ENCODE measurements around the gene ZNF862. TPM values are rescaled to one million over a fixed set of nuclear protein-coding genes. Genes with fewer than 3 reads are reported as not detected.

The ZNF862 gene
- total RNA-seq, 2 donors from 2014 or later: 8.8 to 9.9 TPM

GRCh38 chr7:149867762-149868622, 29.8 kb downstream of the ZNF862 start:
- no peak overlapping the region for H3K9ac ChIP-seq (ENCODE audit: low read depth in 2 of 2, low read length in 2 of 2)
- no peaks in the 10 kb centered on the region for H3K36me3 ChIP-seq
- H3K4me1 ChIP-seq: no peaks in the 10 kb centered on the region
- intact Hi-C loops (cut with DNase I): no loop called here
- no peak for TF ChIP-seq CTCF (IDR thresholded peaks at IDR 0.05)
- no peak for DNase-seq
- no peaks in the 10 kb centered on the region for H3K9me3 ChIP-seq
- no peaks in the 10 kb centered on the region for H3K27me3 ChIP-seq
- no peak overlapping the region for H3K27ac ChIP-seq
- H3K4me3 ChIP-seq: no peak overlapping the region

- intact Hi-C loops (cut with DNase I): no loop called here
- no peak for DNase-seq
Observed at GRCh38 chr7:149868623-149869290, 30.6 kb downstream of the ZNF862 start.

GRCh38 chr7:149869291-149869650, 31.1 kb downstream of the ZNF862 start:
- DNase-seq: peak; percentile 7
- TF ChIP-seq CTCF (IDR thresholded peaks at IDR 0.05): no peak
- no peaks in the 10 kb centered on the region for H3K4me1 ChIP-seq
- H3K4me3 ChIP-seq: no peak overlapping the region
- H3K27ac ChIP-seq: no peak overlapping the region
- H3K9ac ChIP-seq (ENCODE audit: low read depth in 2 of 2, low read length in 2 of 2): no peak overlapping the region
- no peaks in the 10 kb centered on the region for H3K36me3 ChIP-seq
- no peaks in the 10 kb centered on the region for H3K9me3 ChIP-seq
- no peaks in the 10 kb centered on the region for H3K27me3 ChIP-seq
- intact Hi-C loops (cut with DNase I): no loop called here

More at GRCh38 chr7:149868623-149869290, 30.6 kb downstream of the ZNF862 start:
- no peaks in the 10 kb centered on the region for H3K4me1 ChIP-seq
- no peaks in the 10 kb centered on the region for H3K9me3 ChIP-seq
- TF ChIP-seq CTCF (IDR thresholded peaks at IDR 0.05): no peak
- no peaks in the 10 kb centered on the region for H3K36me3 ChIP-seq
- H3K27ac ChIP-seq: no peak overlapping the region
- no peak overlapping the region for H3K4me3 ChIP-seq
- H3K9ac ChIP-seq (ENCODE audit: low read depth in 2 of 2, low read length in 2 of 2): no peak overlapping the region
- H3K27me3 ChIP-seq: no peaks in the 10 kb centered on the region

GRCh38 chr7:149869867-149870266, 31.7 kb downstream of the ZNF862 start:
- Histone ChIP-seq H3K27me3 (no peaks in the 10 kb centered on the region), H3K27ac (no peak overlapping the region), H3K36me3 (no peaks in the 10 kb centered on the region), H3K9ac (ENCODE audit: low read depth in 2 of 2, low read length in 2 of 2) (no peak overlapping the region), H3K4me1 (no peaks in the 10 kb centered on the region), H3K4me3 (no peak overlapping the region), H3K9me3 (no peaks in the 10 kb centered on the region)
- DNase-seq: peak; percentile 9
- intact Hi-C loops (cut with DNase I): no loop called here
- no peak for TF ChIP-seq CTCF (IDR thresholded peaks at IDR 0.05)

- peak; percentile 9 for DNase-seq
- Histone ChIP-seq H3K36me3 (no peaks in the 10 kb centered on the region), H3K27me3 (no peaks in the 10 kb centered on the region), H3K4me3 (no peak overlapping the region), H3K27ac (no peak overlapping the region), H3K4me1 (no peaks in the 10 kb centered on the region), H3K9ac (ENCODE audit: low read depth in 2 of 2, low read length in 2 of 2) (no peak overlapping the region), H3K9me3 (no peaks in the 10 kb centered on the region)
- intact Hi-C loops (cut with DNase I): no loop called here
- no peak for TF ChIP-seq CTCF (IDR thresholded peaks at IDR 0.05)
Observed at GRCh38 chr7:149870274-149870673, 32.1 kb downstream of the ZNF862 start.

All from colonic mucosa (tissue), 4 donors.